GM19463 (cell line): ENCODE measurements around the gene PRKAR2A.
"Not testable (repeated sequence)": the region's sequence is repeated elsewhere in the genome, so short reads cannot be mapped to it uniquely, and the experiment has no call there.

Experiments used
- ATAC-seq: cut with Tn5 transposase; IDR thresholded peaks from one replicate; pipeline ENCODE4 v1.9.1; 2021; ENCODE audit warnings: mild to moderate bottlenecking, moderate library complexity; ENCODE audit not compliant: unreplicated experiment

The PRKAR2A gene

GRCh38 chr3:48837163-48837562 lies 10.5 kb downstream of the PRKAR2A start:
- no peak for ATAC-seq

- no peak for ATAC-seq
These were observed 11.9 kb downstream of the PRKAR2A start for GRCh38 chr3:48835650-48836366.

GRCh38 chr3:48832684-48833083 lies 15.0 kb downstream of the PRKAR2A start:
- no peak for ATAC-seq

- ATAC-seq: no peak
These were observed 17.0 kb downstream of the PRKAR2A start for GRCh38 chr3:48830715-48831114.

- not testable (repeated sequence) for ATAC-seq
These were observed 18.1 kb downstream of the PRKAR2A start for GRCh38 chr3:48829525-48829924.

GRCh38 chr3:48827874-48828273 lies 19.8 kb downstream of the PRKAR2A start:
- ATAC-seq: not testable (repeated sequence)

GRCh38 chr3:48826451-48826850 lies 21.2 kb downstream of the PRKAR2A start:
- ATAC-seq: no peak

- ATAC-seq: no peak
These were observed 26.9 kb downstream of the PRKAR2A start for GRCh38 chr3:48820612-48821324.

- no peak for ATAC-seq
These were observed 28.1 kb downstream of the PRKAR2A start for GRCh38 chr3:48819234-48820221.

- no peak for ATAC-seq
These were observed 36.1 kb downstream of the PRKAR2A start for GRCh38 chr3:48811524-48811923.

GRCh38 chr3:48804930-48805329 lies 42.7 kb downstream of the PRKAR2A start:
- ATAC-seq: no peak

GRCh38 chr3:48800831-48801230 lies 46.8 kb downstream of the PRKAR2A start:
- ATAC-seq: not testable (repeated sequence)

- no peak for ATAC-seq
These were observed 48.7 kb downstream of the PRKAR2A start for GRCh38 chr3:48798998-48799397.

- ATAC-seq: no peak
These were observed 50.0 kb downstream of the PRKAR2A start for GRCh38 chr3:48797626-48798025.

- no peak for ATAC-seq
These were observed 51.5 kb downstream of the PRKAR2A start for GRCh38 chr3:48795997-48796732.

GRCh38 chr3:48793484-48793883 lies 54.2 kb downstream of the PRKAR2A start:
- ATAC-seq: not testable (repeated sequence)

GRCh38 chr3:48789665-48790064 lies 58.0 kb downstream of the PRKAR2A start:
- ATAC-seq: no peak

- no peak for ATAC-seq
These were observed 59.0 kb downstream of the PRKAR2A start for GRCh38 chr3:48788544-48789162.

- ATAC-seq: no peak
These were observed 63.1 kb downstream of the PRKAR2A start for GRCh38 chr3:48784426-48785120.
